ENCODE data around the gene ATG9B. TPM values are rescaled to one million over a fixed set of nuclear protein-coding genes. Genes with fewer than 3 reads are reported as not detected.
A peak's percentile ranks its signal among the peaks of the same experiment; 100 is the strongest.

Gene ATG9B
- total and polyA plus RNA-seq, 9 of the 15 experiments (the other 6 are each of a cell fraction or from before 2014, with no cell fraction given) = 0.29 to 8.0 (median 2.1) TPM

GRCh38 chr7:151058781-151059366 is 34.6 kb upstream of the ATG9B start (continued):
- TF ChIP-seq RREB1 (CRISPR knock-in tag; IDR thresholded peaks at IDR 0.05) = no peak
- TF ChIP-seq GTF2E2 (tag; IDR thresholded peaks at IDR 0.05) = 0 out of 2 replicates have a peak, but pooled peaks have one; percentile 22
- no peak for TF ChIP-seq XRCC5 (IDR thresholded peaks at IDR 0.05; ENCODE audit: low read depth, low read length)
- no peak for TF ChIP-seq MITF (IDR thresholded peaks at IDR 0.05)
- TF ChIP-seq ZBTB2 (IDR thresholded peaks at IDR 0.05) = no peak; the same call in 1 of the 2 replicates
- TF ChIP-seq ZNF408 (CRISPR knock-in tag; IDR thresholded peaks at IDR 0.05; ENCODE audit: low read depth) = no peak
- TF ChIP-seq THRA (IDR thresholded peaks at IDR 0.05) = no peak
- TF ChIP-seq ERF (CRISPR knock-in tag; IDR thresholded peaks at IDR 0.05) = 0 out of 2 replicates have a peak, but pooled peaks have one; percentile 5
- TF ChIP-seq KLF16 (IDR thresholded peaks at IDR 0.05) = no peak
